HCT116 (cell line): ENCODE measurements around the gene NR5A2. TPM values are rescaled to one million over a fixed set of nuclear protein-coding genes. Genes with fewer than 3 reads are reported as not detected.
A peak's percentile ranks its signal among the peaks of the same experiment; 100 is the strongest.

ENCODE experiments used
- ATAC-seq: fragments of 200-7000 bp; cut with Tn5 transposase; 2 replicates; pipeline ENCODE4 v1.9.1; 2020; ENCODE audit warnings: mild to moderate bottlenecking, moderate library complexity
- BruUV-seq: library from RNA; stranded (reverse); fragments of 400-500 nt; replicated peaks from 2 replicates; lab custom pipeline; 2021; lab: Mats Ljungman, UMichigan
- CTCF ChIA-PET: fragments of 300-600 bp; sonication (Branson Sonifier 250); formaldehyde crosslinking; loops from one replicate; lab custom pipeline; 2021; ENCODE audit warnings: antibody characterized with exemption; lab: Charles Lee
- POLR2A ChIA-PET: fragments of 300-600, 350-600 bp; sonication (Branson Sonifier 250); formaldehyde crosslinking; loops from one replicate; lab custom pipeline; 2021; ENCODE audit warnings: antibody characterized with exemption; lab: Charles Lee
- RAD21 ChIA-PET, 2 experiments: fragments of 300-600 bp; sonication (Branson Sonifier 250); formaldehyde crosslinking; loops; one replicate each; lab custom pipeline; 2023; ENCODE audit warnings: low total read pairs in 2 of 2; ENCODE audit not compliant: uncharacterized antibody in 2 of 2, unreplicated experiment in 2 of 2, low non-redundant PET in 1 of 2; lab: Charles Lee
- DNase-seq: peaks from one replicate; pipeline ENCODE4 v3.0.0-alpha.2; 2010; ENCODE audit warnings: low read depth, low spot score
- H2AFZ ChIP-seq: fragments of 200-600 bp; shearing (Covaris generic), sonication (generic); 2 replicates; pipeline ENCODE4 v1.6.1; 2017; ENCODE audit warnings: low read depth, mixed run types, mixed read lengths, antibody characterized with exemption, low read length; ENCODE audit not compliant: poor library complexity, severe bottlenecking
- H3K27ac ChIP-seq: 2 replicates; pipeline ENCODE4 v1.5.1; 2012; ENCODE audit warnings: low read depth, low read length
- H3K27me3 ChIP-seq: fragments of 200-600 bp; sonication (generic); 2 replicates; pipeline ENCODE4 v1.6.1; 2016; ENCODE audit warnings: mixed run types, low read length, mixed read lengths; ENCODE audit not compliant: insufficient read depth
- H3K36me3 ChIP-seq, 2 experiments: fragments of 200-500 bp in 1 of 2; fragments of 200-600 bp in 1 of 2; sonication (Bioruptor generic) in 1 of 2; sonication (generic) in 1 of 2; 2 replicates each; pipeline versions ENCODE4 v1.5.1 to v1.6.1; 2014 to 2016; ENCODE audit warnings: low read length in 2 of 2, inconsistent platforms in 1 of 2, mixed read lengths in 1 of 2, mixed run types in 1 of 2; ENCODE audit not compliant: insufficient read depth in 2 of 2, control insufficient read depth in 1 of 2
- H3K4me1 ChIP-seq, 2 experiments: fragments of 200-600 bp in 1 of 2; sonication (generic) in 1 of 2; 2 replicates each; pipeline versions ENCODE4 v1.5.1 to v1.6.1; 2012 to 2017; ENCODE audit warnings: low read length in 2 of 2, inconsistent platforms in 1 of 2, mild to moderate bottlenecking in 1 of 2, mixed read lengths in 1 of 2, mixed run types in 1 of 2, moderate library complexity in 1 of 2; ENCODE audit not compliant: insufficient read depth in 2 of 2, control insufficient read depth in 1 of 2
- H3K4me2 ChIP-seq: fragments of 200-600 bp; sonication (generic); 2 replicates; pipeline ENCODE4 v1.6.1; 2017; ENCODE audit warnings: mixed run types, low read length, mixed read lengths
- H3K4me3 ChIP-seq, 2 experiments: fragments of 200-600 bp in 1 of 2; sonication (generic) in 1 of 2; replicated peaks in 1 of 2; 2 replicates each; pipeline ENCODE4 v1.5.1; 2011 to 2016; ENCODE audit warnings: low read length in 2 of 2, control low read depth in 1 of 2, low read depth in 1 of 2, mild to moderate bottlenecking in 1 of 2, mixed read lengths in 1 of 2, mixed run types in 1 of 2
- H3K79me2 ChIP-seq: fragments of 200-600 bp; sonication (generic); 2 replicates; pipeline ENCODE4 v1.6.1; 2017; ENCODE audit warnings: mild to moderate bottlenecking, mixed run types, low read length, moderate library complexity, mixed read lengths; ENCODE audit not compliant: insufficient read depth
- H3K9ac ChIP-seq: fragments of 200-600 bp; sonication (generic); 2 replicates; pipeline ENCODE4 v1.6.1; 2016; ENCODE audit warnings: low read length, mixed read lengths
- H3K9me2 ChIP-seq: fragments of 200-600 bp; sonication (generic), shearing (Covaris generic); 2 replicates; pipeline ENCODE4 v1.6.1; 2017; ENCODE audit warnings: mixed run types, mild to moderate bottlenecking, moderate library complexity; ENCODE audit not compliant: insufficient read depth
- H3K9me3 ChIP-seq, 2 experiments: fragments of 200-500 bp in 1 of 2; fragments of 200-600 bp in 1 of 2; sonication (Bioruptor generic) in 1 of 2; sonication (generic) in 1 of 2; 2 replicates each; pipeline ENCODE4 v1.6.1; 2014 to 2017; ENCODE audit warnings: low read length in 2 of 2, mixed read lengths in 2 of 2, inconsistent platforms in 1 of 2, low read depth in 1 of 2, mild to moderate bottlenecking in 1 of 2, mixed run types in 1 of 2, moderate library complexity in 1 of 2; ENCODE audit not compliant: control insufficient read depth in 1 of 2, insufficient read depth in 1 of 2
- H4K20me1 ChIP-seq: fragments of 200-600 bp; sonication (generic), shearing (Covaris generic); 2 replicates; pipeline ENCODE4 v1.6.1; 2017; ENCODE audit warnings: mixed run types, mild to moderate bottlenecking, moderate library complexity; ENCODE audit not compliant: insufficient read depth
- CTCF ChIP-seq, 3 experiments: fragments of 200-600 bp in 1 of 3; sonication (generic) in 1 of 3; IDR thresholded peaks in 2 of 3; conservative IDR thresholded peaks in 1 of 3; 2 replicates each; pipeline ENCODE4 v1.5.1; 2012 to 2017; ENCODE audit warnings: low read depth in 2 of 3, low read length in 2 of 3, antibody characterized with exemption in 1 of 3, borderline replicate concordance in 1 of 3, control low read depth in 1 of 3, mild to moderate bottlenecking in 1 of 3, mixed read lengths in 1 of 3, mixed run types in 1 of 3, moderate library complexity in 1 of 3; ENCODE audit not compliant: insufficient read depth in 1 of 3
- EGR1 ChIP-seq: IDR thresholded peaks from 2 replicates; pipeline ENCODE4 v1.6.1; 2012; ENCODE audit warnings: low read depth
- EZH2 ChIP-seq: fragments of 200-600 bp; sonication (generic); IDR thresholded peaks from 2 replicates; pipeline ENCODE4 v1.6.1; 2017; ENCODE audit warnings: antibody characterized with exemption, mixed run types
- FOSL1 ChIP-seq: IDR thresholded peaks from 2 replicates; pipeline ENCODE4 v1.6.1; 2012; ENCODE audit warnings: low read depth
- JUND ChIP-seq: IDR thresholded peaks from 2 replicates; pipeline ENCODE4 v1.6.1; 2012
- RAD21 ChIP-seq: IDR thresholded peaks from 2 replicates; pipeline ENCODE4 v1.6.1; 2012; ENCODE audit warnings: low read depth, mild to moderate bottlenecking
- SP1 ChIP-seq: IDR thresholded peaks from 2 replicates; pipeline ENCODE4 v1.6.1; 2012; ENCODE audit warnings: low read depth
- TCF7L2 ChIP-seq: IDR thresholded peaks from 2 replicates; pipeline ENCODE4 v1.7.0; 2011; ENCODE audit warnings: borderline replicate concordance, inconsistent platforms; ENCODE audit not compliant: insufficient read depth, insufficient read length; ENCODE audit errors: extremely low read depth
- YY1 ChIP-seq: IDR thresholded peaks from 2 replicates; pipeline ENCODE4 v1.6.1; 2011; ENCODE audit warnings: low read length, low read depth, moderate library complexity, mild to moderate bottlenecking; ENCODE audit not compliant: insufficient replicate concordance; ENCODE audit errors: extremely low read depth
- intact Hi-C: fragments of 100-400 bp; cut with micrococcal nuclease; formaldehyde crosslinking; loops from 2 replicates; pipeline ENCODE4 v1.10.0; 2022
- total RNA-seq: library from RNA; stranded (reverse); gene quantifications from one replicate; pipeline ENCODE4 v1.2.1, GENCODE V29; 2021; ENCODE audit not compliant: unreplicated experiment
- TF ChIP-seq, protein P1 (sequence below): IDR thresholded peaks from 2 replicates; pipeline ENCODE4 v1.6.1; 2012
- TF ChIP-seq, protein P2 (sequence below): IDR thresholded peaks from 2 replicates; pipeline ENCODE4 v1.6.1; 2012

Gene NR5A2
- total RNA-seq, 1 experiment from 2014 or later: 0.91 TPM

- H3K79me2 ChIP-seq: no peaks in the 10 kb centered on the region
- H3K27me3 ChIP-seq: no peaks in the 10 kb centered on the region
- DNase-seq: peak; percentile 47
- no peak overlapping the region for H3K27ac ChIP-seq
- no TSS peak for BruUV-seq
- H3K9me2 ChIP-seq: no peaks in the 10 kb centered on the region
- H3K36me3 ChIP-seq: no peaks in the 10 kb centered on the region
- H3K4me2 ChIP-seq: peak overlapping the region; percentile 51
- intact Hi-C loops: loop anchor here (1.0 to 5.0 kb wide), 3 partner anchors 306 to 629 kb away; no protein-coding TSS in a partner anchor
- ChIA-PET POLR2A (no interaction called here), RAD21 (no interaction called here), CTCF (interaction anchor here (1.8 kb wide), 1 partner anchor 496 kb away, joined by 10 read pairs; no protein-coding TSS in a partner anchor)
- no peak overlapping the region for H3K4me3 ChIP-seq
- no peaks in the 10 kb centered on the region for H4K20me1 ChIP-seq
- H3K9ac ChIP-seq: no peak overlapping the region
- peak overlapping the region; percentile 43 for H2AFZ ChIP-seq
- TF ChIP-seq SP1 (peak; percentile 51), TCF7L2 (peak; percentile 34), CTCF (IDR thresholded peaks at IDR 0.05 in 2 of 3, conservative IDR thresholded peaks at IDR 0.05 in 1 of 3; ENCODE audit: borderline replicate concordance in 1 of 3, insufficient read depth in 1 of 3, low read depth in 2 of 3, low read length in 2 of 3) (peak; percentile 30 to 40 (median 40); a peak in 4 of 6 replicates), FOSL1 (peak; percentile 54; the same call in 1 of the 2 replicates), YY1 (peak; percentile 17), JUND (peak; percentile 53; the same call in 1 of the 2 replicates), EGR1 (no peak), EZH2 (no peak), RAD21 (peak; percentile 81)
- TF ChIP-seq, protein P1, sequence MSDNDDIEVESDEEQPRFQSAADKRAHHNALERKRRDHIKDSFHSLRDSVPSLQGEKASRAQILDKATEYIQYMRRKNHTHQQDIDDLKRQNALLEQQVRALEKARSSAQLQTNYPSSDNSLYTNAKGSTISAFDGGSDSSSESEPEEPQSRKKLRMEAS: 0 out of 2 replicates have a peak, but pooled peaks have one; percentile 47
- TF ChIP-seq, protein P2, sequence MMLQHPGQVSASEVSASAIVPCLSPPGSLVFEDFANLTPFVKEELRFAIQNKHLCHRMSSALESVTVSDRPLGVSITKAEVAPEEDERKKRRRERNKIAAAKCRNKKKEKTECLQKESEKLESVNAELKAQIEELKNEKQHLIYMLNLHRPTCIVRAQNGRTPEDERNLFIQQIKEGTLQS: no peak
- TF ChIP-seq, all 23 proteins: peak for 8
- peaks cover 22 to 51% of the 10 kb centered on the region in 2 experiments for H3K4me1 ChIP-seq
- ATAC-seq: peak; percentile 80
- no peaks in the 10 kb centered on the region for H3K9me3 ChIP-seq
Observed at GRCh38 chr1:200180821-200181220, 153.3 kb downstream of the NR5A2 start.
